ENCODE measurements around the gene CNKSR3.
A peak's percentile ranks its signal among the peaks of the same experiment; 100 is the strongest.

The CNKSR3 gene

DNA sequence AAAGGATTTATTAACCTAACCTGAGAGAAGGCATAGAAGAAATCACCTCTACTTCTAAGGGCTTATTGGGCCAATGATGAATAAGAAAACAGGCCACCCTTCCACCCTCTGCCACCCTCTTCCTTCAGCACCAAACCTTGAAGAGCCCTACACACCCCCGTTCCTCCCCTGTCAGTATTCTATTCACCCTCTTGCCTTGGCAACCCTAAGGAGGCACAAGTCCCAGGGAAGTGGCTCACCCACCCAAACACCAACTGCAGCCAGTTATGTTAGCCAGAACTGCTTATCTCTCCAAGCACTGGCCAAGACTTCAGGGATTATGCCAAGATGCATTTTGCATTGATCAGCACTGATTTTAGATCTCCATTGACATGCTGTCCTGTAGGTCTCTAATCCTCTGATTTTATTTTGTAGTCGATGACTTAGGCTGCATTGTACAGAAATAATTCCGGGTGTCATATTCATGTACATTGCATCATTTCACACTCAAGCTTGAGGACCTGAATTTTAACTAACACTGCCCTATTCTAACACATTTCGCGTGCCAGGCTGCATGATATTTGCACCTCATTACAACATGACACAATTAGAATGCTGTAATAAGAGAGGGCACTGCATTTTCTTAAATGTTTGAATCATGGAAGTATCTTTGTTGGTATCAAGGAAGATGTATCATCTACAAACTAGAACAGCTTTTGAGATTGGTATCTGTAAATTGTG is 15.7 kb downstream of the CNKSR3 start:
- TF ChIP-seq, protein P1, sequence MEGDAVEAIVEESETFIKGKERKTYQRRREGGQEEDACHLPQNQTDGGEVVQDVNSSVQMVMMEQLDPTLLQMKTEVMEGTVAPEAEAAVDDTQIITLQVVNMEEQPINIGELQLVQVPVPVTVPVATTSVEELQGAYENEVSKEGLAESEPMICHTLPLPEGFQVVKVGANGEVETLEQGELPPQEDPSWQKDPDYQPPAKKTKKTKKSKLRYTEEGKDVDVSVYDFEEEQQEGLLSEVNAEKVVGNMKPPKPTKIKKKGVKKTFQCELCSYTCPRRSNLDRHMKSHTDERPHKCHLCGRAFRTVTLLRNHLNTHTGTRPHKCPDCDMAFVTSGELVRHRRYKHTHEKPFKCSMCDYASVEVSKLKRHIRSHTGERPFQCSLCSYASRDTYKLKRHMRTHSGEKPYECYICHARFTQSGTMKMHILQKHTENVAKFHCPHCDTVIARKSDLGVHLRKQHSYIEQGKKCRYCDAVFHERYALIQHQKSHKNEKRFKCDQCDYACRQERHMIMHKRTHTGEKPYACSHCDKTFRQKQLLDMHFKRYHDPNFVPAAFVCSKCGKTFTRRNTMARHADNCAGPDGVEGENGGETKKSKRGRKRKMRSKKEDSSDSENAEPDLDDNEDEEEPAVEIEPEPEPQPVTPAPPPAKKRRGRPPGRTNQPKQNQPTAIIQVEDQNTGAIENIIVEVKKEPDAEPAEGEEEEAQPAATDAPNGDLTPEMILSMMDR (IDR thresholded peaks at IDR 0.05; ENCODE audit: low read depth, low read length, missing control alignments) = no peak
- H3K4me3 ChIP-seq (ENCODE audit: low read depth, low read length) = no peak overlapping the region
- in situ Hi-C loops (cut with HindIII; ENCODE audit: low sequenced_read_pairs) = no loop called here
- DNase-seq (ENCODE audit: low read depth) = no peak

DNA sequence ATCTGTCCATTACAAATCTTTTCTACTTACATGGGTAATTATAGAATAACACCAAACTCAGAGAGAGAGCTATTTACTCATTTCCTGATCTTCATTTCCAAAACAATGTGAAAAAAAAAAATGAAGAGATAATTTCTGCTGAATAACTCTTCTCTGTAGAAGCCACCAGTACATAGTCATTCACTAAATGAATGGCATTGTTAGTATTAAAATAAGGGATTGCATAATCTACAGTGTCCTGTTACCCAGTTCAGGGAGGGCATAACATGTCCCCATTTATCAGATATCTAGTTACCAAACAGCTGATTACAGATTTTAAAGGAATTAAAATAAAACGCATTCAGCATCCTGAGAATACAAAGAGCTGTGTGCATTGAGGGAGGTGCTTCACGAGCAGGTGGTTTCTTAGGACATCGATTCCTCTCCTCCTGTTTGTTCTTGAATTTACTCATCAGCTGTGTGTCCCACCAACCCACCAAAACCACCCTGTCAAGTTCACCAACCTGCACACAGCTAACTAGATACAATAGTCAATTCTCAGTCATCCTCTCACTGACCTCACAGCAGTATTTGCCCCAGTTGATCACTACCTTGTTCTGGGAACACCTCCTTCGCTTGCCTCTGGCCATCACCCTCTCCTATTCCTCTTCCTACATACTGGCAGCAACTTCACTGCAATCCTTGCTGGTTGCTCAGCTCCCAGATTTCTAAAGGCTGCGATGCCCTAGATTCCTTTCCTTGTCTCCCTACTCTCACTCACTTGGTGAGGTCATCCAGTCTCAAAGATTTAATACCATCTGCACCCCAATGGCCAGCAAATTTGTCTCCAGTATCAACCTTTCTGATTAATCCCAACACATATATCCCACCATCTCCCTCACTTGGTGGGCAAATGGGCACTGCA is 18.7 kb downstream of the CNKSR3 start:
- TF ChIP-seq, protein P1 (IDR thresholded peaks at IDR 0.05; ENCODE audit: low read depth, low read length, missing control alignments) = no peak
- in situ Hi-C loops (cut with HindIII; ENCODE audit: low sequenced_read_pairs) = no loop called here
- no peak for DNase-seq (ENCODE audit: low read depth)
- H3K4me3 ChIP-seq (ENCODE audit: low read depth, low read length) = no peak overlapping the region

DNA sequence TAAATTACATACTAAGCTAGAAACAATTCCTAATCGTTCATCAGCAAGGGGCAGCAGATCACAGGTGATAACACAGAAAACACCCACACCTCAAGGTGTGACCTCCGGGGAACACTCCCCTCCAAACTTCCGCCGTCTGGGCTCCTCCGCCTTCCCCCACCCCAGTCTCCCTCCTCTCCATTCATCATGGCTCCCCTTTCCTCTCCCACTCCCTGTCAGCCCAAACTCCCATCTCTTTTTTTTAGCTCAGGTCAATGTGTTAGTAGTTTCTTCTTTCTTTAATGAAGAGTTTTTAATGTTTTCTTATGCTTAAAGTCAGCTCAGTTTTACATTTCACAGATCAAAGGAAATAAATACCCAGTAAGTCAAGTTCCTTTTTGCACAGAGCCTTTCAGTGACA is 20.7 kb downstream of the CNKSR3 start:
- no peak for DNase-seq (ENCODE audit: low read depth)

DNA sequence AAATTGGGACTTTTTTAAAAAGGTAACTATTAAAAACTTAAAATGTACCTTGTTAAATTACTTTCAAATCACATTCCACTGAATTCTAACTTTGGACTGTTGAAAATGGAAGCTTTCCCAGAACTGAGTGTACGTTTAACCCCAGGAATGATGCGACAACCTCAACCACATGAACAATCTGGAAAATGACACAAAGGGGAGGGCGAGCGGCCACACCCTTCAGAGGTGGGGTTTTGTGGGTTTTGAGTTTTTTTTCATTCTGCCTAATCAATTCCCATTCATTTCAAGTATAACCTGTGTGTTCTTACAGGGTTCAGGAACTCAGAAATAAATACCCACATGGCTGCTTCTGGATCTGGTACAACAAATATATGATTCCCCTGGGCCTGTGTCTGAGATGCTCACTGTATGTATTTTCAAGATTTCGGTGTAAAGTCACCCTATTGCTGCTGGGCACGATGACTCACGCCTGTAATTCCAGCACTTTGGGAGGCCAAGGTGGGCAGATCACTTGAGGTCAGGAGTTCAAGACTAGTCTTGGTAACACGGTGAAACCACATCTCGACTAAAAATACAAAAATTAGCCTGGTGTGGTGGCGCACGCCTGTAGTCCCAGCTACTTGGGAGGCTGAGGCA is 21.6 kb downstream of the CNKSR3 start:
- DNase-seq (ENCODE audit: low read depth) = peak; percentile 74
- TF ChIP-seq, protein P1 (IDR thresholded peaks at IDR 0.05; ENCODE audit: low read depth, low read length, missing control alignments) = no peak
- in situ Hi-C loops (cut with HindIII; ENCODE audit: low sequenced_read_pairs) = no loop called here
- H3K4me3 ChIP-seq (ENCODE audit: low read depth, low read length) = no peak overlapping the region

More for the DNA sequence above, 20.7 kb downstream of the CNKSR3 start:
- no peak overlapping the region for H3K4me3 ChIP-seq (ENCODE audit: low read depth, low read length)
- TF ChIP-seq, protein P1 (IDR thresholded peaks at IDR 0.05; ENCODE audit: low read depth, low read length, missing control alignments) = no peak
- in situ Hi-C loops (cut with HindIII; ENCODE audit: low sequenced_read_pairs) = no loop called here

DNA sequence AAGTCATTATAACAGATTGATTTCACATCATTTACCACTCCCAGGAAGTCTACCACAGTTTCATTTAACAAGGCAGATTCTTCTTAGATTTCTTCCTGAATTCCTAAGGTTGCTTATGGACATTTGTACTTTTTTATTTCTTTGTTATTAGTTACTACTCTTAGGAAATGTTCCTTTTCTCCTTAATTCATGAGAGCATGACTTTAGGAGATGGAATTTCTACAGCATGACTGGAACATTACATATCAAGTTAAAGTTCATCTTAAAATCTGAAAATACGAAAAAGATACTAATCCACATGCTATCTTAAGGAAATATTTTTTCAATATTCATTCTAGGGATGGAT is 22.3 kb downstream of the CNKSR3 start:
- in situ Hi-C loops (cut with HindIII; ENCODE audit: low sequenced_read_pairs) = no loop called here
- no peak for DNase-seq (ENCODE audit: low read depth)
- H3K4me3 ChIP-seq (ENCODE audit: low read depth, low read length) = no peak overlapping the region
- TF ChIP-seq, protein P1 (IDR thresholded peaks at IDR 0.05; ENCODE audit: low read depth, low read length, missing control alignments) = no peak
